ENCODE data around the gene WSCD1.

DNA sequence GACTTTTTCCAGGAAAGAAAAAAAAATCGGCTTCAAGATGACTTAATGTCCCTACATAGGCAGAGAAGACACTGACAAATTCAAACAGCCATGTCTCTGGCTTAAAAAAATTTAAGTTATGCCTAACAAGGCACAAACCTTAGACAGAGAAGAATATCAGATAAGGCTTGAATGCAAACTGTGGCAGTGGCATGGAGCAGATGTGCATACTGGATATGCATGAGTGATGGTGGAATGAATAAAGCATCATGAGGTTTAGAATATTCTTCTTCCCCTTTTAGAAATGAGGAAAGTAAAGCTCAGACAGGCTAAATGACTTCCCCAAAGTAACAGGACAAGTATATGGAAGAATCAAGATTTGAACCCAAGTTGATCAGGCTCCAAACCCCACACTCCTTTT lies 23.2 kb upstream of the WSCD1 start:
- TF ChIP-seq, protein P1, sequence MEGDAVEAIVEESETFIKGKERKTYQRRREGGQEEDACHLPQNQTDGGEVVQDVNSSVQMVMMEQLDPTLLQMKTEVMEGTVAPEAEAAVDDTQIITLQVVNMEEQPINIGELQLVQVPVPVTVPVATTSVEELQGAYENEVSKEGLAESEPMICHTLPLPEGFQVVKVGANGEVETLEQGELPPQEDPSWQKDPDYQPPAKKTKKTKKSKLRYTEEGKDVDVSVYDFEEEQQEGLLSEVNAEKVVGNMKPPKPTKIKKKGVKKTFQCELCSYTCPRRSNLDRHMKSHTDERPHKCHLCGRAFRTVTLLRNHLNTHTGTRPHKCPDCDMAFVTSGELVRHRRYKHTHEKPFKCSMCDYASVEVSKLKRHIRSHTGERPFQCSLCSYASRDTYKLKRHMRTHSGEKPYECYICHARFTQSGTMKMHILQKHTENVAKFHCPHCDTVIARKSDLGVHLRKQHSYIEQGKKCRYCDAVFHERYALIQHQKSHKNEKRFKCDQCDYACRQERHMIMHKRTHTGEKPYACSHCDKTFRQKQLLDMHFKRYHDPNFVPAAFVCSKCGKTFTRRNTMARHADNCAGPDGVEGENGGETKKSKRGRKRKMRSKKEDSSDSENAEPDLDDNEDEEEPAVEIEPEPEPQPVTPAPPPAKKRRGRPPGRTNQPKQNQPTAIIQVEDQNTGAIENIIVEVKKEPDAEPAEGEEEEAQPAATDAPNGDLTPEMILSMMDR (IDR thresholded peaks at IDR 0.05; ENCODE audit: extremely low read depth in 1 of 2, insufficient read depth in 1 of 2, low read depth in 1 of 2, low read length in 2 of 2): no peak
- TF ChIP-seq POLR2AphosphoS5 (IDR thresholded peaks at IDR 0.05; ENCODE audit: insufficient read depth, low read depth, low read length) (no peak), POLR2A (IDR thresholded peaks at IDR 0.05; ENCODE audit: low read depth, low read length) (no peak)

Data from endothelial cell of umbilical vein (primary cell).